SK-N-DZ (cell line): ENCODE data around the gene RFTN1.

ENCODE experiments used
- DNase-seq: peaks from one replicate; pipeline ENCODE4 v3.0.0-alpha.2; 2015; ENCODE audit warnings: low spot score

Gene RFTN1

DNA sequence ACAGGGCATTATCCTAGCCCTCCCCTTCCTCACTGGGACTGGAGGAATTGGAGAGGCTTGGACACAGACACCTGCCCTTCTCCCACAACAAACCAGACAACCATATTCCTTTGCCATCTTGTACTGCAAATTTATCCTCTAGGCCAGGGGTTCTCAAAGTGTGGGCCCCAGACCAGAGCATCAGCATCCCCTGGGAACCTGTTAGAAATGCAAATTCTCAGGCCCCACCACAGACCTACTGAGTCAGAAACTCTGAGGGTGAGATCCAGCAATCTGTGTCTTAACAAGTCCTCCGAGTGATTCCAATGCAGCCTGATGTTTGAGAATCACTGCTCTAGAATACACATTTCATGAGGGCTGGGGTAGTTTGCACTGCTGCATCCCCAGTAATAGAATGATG lies 133.1 kb downstream of the RFTN1 start:
- DNase-seq = no peak

DNA sequence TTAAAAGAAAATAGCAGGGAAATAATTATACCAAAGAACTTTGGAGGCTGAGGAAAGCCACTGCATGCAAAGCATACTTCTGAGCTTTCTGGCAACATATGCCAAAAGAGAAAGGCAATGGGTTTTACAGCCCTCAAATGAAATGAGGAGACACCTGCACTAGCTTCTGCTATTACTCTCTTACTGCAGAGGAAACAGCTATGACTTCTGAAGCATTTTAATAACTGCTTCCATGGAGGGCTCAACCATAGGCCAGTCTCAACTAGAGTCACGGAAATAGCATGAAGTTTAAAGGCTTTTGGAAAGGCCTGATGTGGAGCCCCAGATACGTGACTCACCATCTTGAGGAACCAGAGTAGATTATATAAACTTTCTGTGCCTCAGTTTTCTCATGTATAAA lies 133.7 kb downstream of the RFTN1 start:
- DNase-seq = no peak

DNA sequence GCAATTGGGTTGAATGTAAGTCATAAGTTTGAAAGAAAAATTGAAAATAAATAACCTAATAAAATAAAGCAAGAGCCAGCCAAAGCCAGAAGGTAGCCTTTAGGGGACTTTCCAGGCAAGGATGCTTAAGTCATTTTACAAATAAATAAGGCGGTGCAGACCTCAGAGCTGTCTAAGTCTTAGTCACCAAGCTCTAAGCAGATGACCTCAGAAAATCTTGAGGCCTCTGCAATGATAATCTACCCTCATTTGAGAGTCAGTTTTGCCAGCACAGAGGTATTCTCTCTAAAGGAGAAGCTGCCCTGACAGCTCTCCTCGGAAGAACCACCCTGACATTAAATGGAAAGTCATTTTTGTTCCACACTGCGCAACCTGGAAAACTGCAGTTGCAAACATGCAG lies 134.6 kb downstream of the RFTN1 start:
- no peak for DNase-seq

DNA sequence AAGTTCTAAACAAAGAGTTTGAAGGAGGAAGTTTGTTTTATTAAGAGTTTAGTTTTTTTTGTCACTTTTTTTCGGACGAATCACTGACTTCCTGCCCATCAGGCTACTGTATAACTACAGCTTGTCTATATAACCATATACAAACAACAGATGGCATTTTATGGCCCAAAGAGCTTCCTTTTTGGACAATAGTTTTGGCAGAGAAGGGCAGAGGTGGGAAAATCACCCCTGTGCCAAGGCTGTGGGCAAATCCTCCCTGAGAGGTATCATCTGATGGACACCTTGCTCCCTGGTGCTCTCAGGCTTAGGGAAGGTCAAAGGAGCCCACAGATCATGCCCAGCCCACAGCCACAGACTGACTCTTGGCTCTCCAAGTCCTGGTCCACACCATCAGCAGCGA lies 135.1 kb downstream of the RFTN1 start:
- DNase-seq = no peak

- DNase-seq = no peak
These were observed 135.6 kb downstream of the RFTN1 start for GRCh38 chr3:16377847-16378302.

DNA sequence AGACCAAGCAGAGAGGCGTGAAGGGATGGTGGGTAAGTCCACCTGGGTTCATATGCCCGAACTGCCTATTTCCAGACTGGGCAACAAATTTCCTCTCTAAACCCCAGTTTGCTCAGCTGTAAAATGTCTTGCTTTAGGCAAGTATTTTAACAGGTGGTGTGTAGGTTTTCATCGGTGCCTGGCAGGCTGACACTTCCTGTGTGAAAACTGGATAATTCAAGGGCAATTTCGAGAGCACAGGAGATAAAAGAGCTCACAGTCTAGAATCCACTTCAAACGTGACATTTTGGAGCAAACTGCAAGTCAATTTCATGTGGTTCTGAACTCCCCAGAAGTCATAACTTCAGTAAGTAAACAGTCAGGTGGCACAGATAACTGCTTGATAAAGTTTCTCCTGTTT lies 136.3 kb downstream of the RFTN1 start:
- no peak for DNase-seq

- DNase-seq = no peak
These were observed 137.6 kb downstream of the RFTN1 start for GRCh38 chr3:16375891-16376290.

DNA sequence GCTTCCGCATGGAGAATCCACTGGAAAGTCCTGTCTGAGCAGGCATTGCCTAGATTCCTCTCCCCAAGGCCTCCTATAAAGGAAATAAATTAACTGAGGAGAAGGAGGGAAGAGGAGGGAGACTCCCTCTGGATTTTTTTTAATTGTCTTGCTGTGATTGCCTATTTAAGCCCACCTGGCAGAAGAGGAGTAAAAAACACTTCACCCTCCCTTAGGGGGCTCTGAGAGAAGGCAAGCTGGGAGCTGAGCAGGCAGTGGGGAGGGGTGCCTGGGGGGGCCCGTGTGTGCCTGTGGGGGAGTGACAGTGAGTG lies 138.6 kb downstream of the RFTN1 start:
- DNase-seq = no peak

GRCh38 chr3:16374047-16374934 lies 139.2 kb downstream of the RFTN1 start:
- DNase-seq = no peak

GRCh38 chr3:16373341-16373946 lies 140.1 kb downstream of the RFTN1 start:
- no peak for DNase-seq

GRCh38 chr3:16372362-16373292 lies 140.9 kb downstream of the RFTN1 start:
- no peak for DNase-seq

GRCh38 chr3:16370872-16371740 lies 142.4 kb downstream of the RFTN1 start:
- no peak for DNase-seq

- DNase-seq = no peak
These were observed 143.0 kb downstream of the RFTN1 start for GRCh38 chr3:16370503-16370871.

DNA sequence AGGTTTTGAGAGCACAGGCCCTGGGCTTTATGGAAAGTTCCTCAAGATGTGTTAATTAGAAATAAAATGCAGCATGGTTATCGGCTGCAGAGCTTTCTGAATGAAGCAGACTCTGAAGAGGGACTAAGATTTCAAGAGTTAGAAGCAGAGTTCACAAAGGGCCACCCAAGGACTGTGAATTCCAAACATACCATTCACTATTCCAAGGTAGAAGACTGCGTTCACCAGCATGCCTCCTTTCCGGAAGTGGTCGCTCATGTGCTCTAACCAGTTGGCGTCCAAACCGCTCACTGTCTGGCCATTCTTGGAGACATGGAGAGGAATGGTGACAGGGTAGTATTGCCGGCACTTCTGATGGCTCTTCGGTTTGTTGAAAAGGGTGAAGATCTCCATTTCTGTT lies 143.6 kb downstream of the RFTN1 start:
- no peak for DNase-seq

DNA sequence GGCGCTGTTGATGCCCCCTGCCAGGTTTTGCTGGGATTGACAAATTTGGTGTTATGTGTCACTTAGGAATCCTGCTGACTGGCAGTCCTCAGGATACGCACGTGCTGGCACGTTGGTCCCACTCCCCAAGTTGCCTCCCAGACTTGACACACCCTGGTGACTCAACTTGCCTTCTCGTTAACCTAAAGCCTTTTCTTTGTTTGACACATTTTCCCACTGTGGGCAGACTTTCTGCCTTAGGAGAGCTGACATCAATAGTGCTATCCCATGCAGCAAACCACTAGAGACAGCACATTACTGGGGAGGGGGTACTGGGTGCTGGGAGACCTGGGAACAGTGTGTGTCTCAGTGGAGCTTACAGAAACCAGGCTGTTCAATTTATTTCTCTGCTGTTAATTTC lies 144.2 kb downstream of the RFTN1 start:
- no peak for DNase-seq

DNA sequence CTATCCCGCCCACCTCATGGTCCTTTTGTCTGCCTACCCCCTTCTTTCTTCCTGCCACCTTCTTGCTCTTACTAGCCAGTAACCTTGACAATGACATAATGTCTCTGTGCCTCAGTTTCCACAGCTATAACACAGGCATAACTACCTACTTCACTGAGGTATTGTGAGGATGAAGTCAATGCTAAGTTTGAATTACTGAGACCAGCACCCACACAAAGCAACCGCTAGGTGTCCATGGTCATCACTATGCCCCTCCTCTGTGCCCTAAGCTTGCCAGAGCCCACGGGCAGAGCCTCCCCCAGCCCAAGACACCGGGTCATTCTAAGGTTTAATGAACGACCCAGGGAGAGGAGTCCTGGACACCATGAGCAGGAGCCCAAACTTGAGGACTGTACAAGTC lies 146.9 kb downstream of the RFTN1 start:
- no peak for DNase-seq

- DNase-seq = no peak
These were observed 147.9 kb downstream of the RFTN1 start for GRCh38 chr3:16365491-16366128.

- DNase-seq = no peak
These were observed 148.5 kb downstream of the RFTN1 start for GRCh38 chr3:16364963-16365362.

- DNase-seq = no peak
These were observed 149.2 kb downstream of the RFTN1 start for GRCh38 chr3:16364323-16364722.

DNA sequence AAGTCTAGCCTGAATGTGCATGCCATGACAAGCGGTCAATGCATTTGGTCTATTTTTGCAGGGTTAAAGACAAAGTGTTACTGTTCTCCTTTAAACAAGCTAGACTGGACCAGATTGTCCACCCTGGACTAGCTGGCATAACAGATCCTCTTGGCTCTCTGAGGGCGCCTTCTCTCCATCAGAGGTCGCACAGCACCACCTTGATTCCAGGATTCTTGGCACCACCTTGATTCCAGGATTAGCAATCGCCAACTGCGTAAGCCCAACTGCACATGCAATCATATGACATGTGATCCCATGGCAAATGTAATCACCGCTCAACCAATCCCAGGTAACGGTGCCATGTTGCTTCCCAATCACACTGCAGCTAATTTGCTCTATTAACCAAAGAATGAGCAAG lies 149.9 kb downstream of the RFTN1 start:
- DNase-seq = no peak

DNA sequence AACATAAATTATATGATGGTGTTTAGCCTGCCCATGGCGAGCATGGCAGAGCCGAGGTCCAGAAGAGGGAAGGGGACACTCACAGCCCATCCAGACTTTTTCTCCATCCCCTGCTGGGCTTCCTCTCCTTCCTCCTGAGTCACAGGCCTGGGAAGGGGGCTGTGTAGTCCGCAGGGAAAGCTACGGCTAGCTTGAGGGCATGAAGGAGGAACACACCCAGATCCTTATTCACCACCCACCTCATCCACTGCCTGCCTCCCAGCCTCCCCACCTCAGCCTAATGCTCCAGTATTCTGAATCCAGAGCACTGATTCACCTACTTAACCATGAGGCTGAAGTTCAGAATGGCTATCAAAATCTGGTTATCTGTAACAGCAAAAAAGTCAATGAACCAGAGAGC lies 150.7 kb downstream of the RFTN1 start:
- DNase-seq = no peak
